HG03060 (cell line): ENCODE data around the gene B3GALT6.

Experiments used
- ATAC-seq: cut with Tn5 transposase; IDR thresholded peaks from one replicate; pipeline ENCODE4 v1.9.1; 2021; ENCODE audit warnings: low read depth, moderate number of reproducible peaks; ENCODE audit not compliant: unreplicated experiment

B3GALT6 gene

DNA sequence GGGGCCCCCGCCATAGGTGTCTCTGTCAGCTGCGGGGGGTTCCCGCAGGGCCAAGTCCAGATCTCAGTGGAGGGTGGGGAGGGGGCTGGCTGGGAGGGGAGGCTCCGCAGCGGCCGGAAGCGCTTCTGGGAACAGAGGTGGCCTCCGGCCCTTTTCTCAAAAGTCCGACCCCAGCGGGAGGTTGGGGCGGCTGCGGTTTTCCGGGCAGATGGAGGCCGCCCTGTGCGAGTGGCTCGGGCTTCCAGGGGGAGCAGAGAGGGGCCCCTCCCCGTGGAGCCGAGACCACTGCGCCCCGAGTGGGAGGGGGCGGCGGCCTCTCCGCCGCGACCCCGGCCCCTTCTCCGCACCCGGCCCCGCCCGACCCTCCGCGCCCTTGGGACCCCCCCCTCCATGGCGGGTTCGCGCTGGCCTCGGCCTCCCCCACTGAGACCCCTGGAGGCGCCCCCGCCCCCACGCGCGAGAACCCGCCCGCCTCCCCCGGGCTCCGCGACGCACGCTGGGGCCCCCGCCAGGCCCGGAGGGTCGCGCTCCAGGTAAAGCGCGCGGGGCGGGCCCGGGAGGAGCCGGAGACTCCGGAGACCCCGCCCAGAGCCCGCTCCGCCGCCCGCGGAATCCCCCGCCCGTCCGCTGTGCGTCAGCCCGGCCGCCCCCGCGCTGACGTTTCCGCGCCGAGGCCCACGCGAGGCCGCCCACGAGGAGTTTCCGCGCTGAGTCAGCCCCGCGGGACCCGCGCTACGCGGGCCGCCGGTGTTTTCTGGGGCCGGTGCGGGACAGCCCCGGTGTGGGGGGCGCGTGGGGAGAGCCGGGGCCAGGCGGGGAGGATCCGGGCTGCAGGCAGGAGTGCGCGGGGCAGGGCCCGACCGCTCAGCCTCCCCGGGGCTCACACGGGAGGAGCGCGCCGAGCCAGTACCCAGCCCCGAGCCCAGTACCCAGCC lies 30.9 kb upstream of the B3GALT6 start:
- no peak for ATAC-seq

GRCh38 chr1:1202831-1203560 lies 29.0 kb upstream of the B3GALT6 start:
- no peak for ATAC-seq

DNA sequence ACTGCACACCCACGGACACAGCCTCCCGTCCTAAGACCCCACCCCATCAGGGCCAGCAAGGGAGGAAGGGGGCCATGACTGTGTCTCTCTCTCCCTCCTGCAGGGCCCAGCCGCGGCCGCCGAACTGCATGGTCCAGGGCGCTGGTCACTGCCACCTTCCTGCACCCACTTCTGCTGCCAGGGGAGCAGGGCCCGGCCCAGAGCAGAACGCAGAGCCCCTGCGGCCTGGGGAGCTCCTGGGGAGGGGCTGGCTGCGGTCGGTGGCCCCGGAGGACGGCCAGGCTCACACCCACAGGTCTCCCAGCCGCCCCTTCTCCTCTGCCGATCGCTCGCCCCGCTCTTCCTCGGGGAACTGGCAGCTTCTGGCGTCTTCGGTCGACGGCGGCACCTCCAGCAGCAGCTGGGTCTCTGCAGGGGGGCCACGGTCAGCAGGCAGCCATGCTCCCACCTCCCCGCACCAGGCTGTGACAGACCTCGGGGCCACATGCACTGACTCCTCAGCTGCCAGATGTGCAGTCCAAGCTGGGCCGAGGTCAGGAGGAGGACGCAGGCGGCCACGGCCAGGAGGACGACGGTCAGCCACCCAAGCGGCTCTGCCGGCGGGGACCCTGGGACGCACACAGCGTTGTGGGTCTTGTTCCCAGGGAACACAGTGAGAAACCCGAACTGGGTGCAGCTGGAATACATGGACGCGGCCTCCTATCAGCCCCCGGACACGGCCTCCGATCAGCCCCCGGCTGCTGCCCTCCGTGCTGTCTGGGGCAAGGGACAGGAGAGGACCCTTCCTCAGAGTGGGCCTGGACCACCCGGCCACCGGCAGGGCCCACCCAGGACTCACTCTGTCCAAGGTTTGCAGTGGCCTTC lies 28.2 kb upstream of the B3GALT6 start:
- ATAC-seq: no peak

GRCh38 chr1:1204425-1204920 lies 27.6 kb upstream of the B3GALT6 start:
- no peak for ATAC-seq

DNA sequence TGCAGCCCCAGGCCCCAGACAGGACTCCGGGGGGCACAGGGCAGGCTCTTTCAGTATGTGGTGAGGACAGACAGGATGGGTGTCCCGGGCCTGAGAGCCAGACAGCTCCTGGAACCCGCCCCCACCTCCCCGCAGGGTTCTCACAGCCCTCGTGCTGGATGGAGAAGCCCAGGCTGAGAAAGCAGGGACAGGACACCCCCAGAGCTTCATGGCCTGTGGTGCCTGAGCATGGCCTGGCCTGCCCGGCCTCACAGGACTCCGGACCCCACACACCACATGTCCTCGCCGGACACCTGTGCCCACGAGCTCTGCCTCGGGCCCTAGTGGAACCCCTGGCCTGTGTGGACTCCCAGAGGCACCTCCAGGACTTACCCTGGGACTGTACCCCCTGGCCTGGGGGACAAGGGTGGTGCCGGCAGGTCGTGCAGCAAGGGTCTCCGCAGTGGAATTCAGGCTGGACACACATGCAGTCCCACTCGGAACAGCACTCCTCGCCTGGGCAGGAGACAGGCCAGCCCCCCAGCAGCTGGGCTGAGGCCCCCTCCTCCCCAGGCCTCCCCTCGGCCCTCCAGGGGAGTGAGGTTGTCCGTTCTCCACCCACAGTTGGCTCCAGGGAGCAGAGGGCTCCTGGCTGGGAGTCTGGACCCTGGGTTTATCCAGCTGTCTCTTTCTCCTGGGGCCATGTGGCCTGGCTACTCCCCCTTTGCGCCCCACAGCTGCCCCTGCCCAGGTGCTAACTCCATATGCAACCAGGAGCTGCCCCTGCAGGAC lies 26.9 kb upstream of the B3GALT6 start:
- no peak for ATAC-seq

GRCh38 chr1:1205769-1206375 lies 26.2 kb upstream of the B3GALT6 start:
- no peak for ATAC-seq

- ATAC-seq: no peak
These were observed 25.6 kb upstream of the B3GALT6 start, which contains the start of gene TNFRSF18 for GRCh38 chr1:1206376-1206965. TNFRSF18 (minus strand) TSS chr1:1206592; CDS start chr1:1206571, 21 bp downstream.

GRCh38 chr1:1206966-1207531 lies 25.0 kb upstream of the B3GALT6 start:
- no peak for ATAC-seq

DNA sequence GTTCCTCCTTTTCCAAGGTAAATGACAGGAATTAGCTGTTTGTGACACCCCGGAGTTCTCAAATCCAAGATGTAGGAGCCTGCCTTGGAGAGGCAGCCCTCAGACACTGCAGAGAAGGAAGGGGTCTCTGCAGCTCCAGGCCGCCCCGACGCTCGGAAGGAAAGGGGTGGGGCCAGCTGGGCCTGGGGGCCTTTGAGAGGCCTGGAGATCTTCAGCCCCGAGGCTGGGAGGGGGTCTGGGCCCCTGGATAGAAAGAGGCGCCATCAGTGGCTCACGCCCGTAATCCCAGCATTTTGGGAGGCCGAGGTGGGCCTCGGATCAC lies 24.5 kb upstream of the B3GALT6 start:
- ATAC-seq: no peak

DNA sequence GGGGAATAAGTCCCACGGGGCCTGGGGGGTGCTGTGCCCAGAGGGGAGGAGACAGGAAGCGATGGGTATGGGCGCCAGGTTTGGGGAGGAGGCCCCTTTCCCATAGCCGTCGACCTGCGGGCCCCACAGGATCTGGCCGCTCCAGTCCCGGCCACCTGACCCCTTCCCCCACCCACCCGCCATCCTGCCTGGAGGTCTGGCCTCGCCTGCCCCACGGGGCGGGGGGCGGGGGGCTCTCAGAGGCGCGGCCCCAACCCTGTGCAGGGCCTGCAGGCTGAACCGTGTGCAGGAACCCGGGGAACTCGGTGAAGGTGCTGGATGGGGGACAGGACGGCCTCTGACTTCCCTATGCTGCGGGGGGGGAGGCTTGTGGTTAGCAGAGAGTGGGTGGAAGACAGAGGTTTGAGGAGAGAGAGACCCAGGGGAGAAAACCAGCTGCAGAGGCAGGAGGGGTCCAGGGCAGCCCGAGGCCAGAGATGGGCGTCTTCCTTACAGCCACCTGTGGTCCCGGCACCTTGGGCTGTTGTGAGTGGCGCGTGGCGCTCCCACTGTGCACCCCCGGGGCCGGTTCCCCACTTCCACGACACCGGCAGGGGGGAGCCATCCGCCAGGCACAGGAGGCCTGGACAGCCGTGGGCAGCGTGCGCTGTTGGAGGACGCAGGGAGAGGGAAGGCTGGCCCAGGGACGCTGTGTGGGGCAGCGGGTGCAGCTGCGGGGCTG lies 23.2 kb upstream of the B3GALT6 start:
- no peak for ATAC-seq

DNA sequence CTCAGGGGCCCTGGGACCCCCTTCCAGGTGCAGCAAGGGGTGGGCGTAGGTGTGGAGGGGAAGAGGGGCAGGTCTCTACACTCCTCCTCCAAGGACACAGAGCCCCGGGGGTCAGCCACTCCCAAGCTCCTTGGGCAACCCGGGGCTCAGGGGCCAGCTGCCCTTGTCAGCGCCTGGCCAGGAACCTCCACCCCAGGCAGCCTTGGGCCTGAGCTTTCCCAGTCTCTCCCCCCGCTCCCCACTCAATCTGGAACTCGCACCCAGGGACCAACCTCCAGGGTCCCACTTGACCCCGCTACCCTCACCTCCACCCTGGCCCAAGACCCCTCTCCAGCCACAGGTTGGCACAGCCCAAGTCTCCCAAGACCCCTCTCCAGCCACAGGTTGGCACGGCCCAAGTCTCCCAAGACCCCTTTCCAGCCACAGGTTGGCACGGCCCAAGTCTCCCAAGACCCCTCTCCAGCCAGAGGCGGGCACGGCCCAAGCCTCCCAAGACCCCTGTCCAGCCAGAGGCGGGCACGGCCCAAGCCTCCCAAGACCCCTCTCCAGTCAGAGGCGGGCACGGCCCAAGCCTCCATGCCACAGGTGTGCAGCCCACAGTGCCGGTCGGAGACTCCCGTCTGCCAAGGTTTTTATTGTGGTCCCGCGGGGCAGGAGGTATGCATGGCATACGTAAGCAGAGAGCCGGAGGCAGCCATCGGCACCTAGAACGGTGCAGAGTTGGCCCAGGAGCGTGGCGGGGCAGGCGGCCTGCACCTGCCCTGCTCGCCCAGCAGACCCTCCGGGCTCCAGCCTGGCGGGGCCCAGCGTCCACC lies 21.1 kb upstream of the B3GALT6 start:
- no peak for ATAC-seq

GRCh38 chr1:1211541-1212441 lies 20.2 kb upstream of the B3GALT6 start:
- ATAC-seq: no peak

DNA sequence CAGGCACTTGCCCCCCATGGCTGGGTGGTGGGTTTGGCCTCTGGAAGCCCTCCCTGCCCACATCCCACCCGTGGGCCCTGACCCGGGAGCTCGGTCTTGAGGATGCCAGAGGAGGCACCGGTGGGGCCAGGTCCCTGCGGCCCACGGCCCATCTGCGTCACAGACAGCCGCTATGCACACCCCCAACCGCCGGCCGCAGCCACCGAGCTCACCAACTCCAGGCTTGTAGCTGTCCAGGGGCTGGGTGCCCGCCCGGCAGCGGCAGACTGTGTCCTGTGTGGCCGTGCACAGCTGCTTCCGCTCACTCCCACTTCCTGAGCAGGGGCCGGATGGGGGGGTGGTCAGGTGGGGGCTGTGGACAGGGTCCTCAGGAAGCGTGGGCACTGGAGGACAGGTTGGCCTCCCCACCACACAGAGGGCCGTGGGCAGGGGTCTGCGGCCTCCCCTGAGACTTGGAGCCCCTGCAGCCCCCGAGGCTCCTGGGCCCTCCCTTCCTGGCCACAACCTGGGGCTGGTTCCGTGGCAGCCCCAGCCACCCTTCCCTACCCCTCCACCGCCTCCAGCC lies 19.2 kb upstream of the B3GALT6 start:
- ATAC-seq: no peak

DNA sequence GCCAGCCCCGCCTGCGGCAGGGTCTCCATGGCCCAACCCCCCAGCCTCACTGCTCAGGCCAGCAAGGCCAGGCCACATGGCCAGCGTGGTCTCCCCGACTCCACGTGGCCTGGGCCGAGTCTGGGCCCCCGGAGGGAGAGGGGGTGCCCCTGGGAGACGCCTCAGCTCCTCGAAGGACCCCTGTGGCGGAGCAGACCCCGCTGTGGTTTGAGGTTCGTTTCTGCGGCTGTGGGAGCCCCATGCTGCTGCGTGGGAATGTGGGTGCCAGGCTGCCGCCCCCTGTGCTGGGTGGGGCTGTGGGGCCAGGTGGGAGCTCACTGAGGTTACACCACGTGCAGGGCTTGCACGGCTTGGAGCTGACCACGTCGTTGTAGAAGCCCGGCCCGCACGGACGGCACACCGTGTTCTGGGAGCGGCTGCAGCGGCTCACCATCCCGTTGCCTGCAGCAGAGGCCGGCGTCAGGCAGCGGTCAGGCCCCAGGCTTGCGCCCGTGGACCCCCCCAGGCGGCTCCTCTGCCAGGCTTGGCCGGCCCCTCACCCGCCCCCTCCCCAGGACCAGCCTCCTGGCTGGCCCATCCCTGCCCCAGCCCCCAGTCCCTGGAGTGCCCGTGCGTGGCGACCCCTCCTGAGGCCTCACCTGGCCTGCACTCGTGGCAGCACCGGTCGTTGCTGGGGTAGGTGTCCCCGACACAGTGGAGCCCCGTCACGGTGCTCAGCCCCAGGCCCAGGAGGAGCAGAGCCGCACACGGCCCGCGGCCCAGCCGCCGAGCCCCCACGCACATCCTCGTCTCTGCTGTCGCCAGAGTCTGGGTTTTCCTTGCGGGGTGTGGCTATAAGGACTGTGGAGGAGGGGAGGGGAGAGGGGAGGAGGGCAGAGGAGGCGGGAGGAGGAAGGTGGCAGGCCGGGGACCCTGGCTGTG lies 18.4 kb upstream of the B3GALT6 start, which contains the start of gene TNFRSF4:
TSS of gene TNFRSF4 (minus strand) at position 809 of the 921 bp plus-strand sequence. CDS start at position 783, 26 bp downstream.
- no peak for ATAC-seq
